GM12874 (cell line): Measurements from ENCODE around the gene BBX.

Experiments
- TF ChIP-seq, protein P1 (sequence below): IDR thresholded peaks from 2 replicates; pipeline ENCODE4 v1.5.1; 2011; ENCODE audit warnings: low read depth, mild to moderate bottlenecking, control low read depth, low read length, moderate library complexity; ENCODE audit not compliant: insufficient read depth

Gene BBX

GRCh38 chr3:107643038-107643883 is 120.5 kb downstream of the BBX start:
- TF ChIP-seq, protein P1, sequence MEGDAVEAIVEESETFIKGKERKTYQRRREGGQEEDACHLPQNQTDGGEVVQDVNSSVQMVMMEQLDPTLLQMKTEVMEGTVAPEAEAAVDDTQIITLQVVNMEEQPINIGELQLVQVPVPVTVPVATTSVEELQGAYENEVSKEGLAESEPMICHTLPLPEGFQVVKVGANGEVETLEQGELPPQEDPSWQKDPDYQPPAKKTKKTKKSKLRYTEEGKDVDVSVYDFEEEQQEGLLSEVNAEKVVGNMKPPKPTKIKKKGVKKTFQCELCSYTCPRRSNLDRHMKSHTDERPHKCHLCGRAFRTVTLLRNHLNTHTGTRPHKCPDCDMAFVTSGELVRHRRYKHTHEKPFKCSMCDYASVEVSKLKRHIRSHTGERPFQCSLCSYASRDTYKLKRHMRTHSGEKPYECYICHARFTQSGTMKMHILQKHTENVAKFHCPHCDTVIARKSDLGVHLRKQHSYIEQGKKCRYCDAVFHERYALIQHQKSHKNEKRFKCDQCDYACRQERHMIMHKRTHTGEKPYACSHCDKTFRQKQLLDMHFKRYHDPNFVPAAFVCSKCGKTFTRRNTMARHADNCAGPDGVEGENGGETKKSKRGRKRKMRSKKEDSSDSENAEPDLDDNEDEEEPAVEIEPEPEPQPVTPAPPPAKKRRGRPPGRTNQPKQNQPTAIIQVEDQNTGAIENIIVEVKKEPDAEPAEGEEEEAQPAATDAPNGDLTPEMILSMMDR = peak; percentile 28; the same call in 1 of the 2 replicates

- TF ChIP-seq, protein P1 = no peak
Observed at GRCh38 chr3:107644631-107645030, 121.9 kb downstream of the BBX start.

DNA sequence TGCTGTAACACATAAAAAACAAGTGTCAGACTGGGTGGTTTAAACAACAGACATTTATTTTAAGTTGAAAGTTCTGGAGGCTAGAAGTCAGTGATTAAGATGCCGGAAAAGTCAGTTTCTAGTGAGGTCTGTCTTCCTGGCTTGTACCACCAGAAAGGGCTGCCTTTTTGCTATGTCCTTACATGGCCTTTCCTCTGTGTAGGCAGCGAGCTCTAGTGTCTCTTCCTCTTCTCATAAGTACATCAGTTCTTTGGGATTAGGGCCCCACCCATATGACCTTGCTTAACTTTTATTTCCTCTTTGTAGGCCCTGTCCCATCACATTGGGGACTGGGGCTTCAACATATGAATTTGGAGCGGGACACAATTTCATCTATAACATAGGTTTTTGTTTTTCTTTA is 128.0 kb downstream of the BBX start:
- TF ChIP-seq, protein P1 = no peak

DNA sequence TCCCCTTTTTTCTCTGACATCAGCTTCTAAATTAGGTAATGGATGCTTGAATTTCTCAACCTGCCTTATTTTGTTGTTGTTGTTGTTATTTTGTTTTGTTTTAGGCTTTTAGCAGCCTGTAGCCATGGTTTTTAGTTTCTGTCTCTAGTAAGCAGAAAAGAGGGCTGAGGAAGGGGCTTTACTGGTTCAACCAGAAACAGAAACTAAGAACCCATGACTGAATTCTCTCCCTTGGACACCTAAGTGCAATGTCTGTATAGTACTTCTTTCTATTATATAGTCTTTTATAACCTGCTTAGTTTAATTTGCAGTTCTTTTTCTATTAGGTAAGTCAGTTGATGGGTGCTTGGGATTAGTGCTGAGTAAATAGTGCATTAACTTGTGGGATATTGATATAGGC is 129.0 kb downstream of the BBX start:
- TF ChIP-seq, protein P1 = no peak

DNA sequence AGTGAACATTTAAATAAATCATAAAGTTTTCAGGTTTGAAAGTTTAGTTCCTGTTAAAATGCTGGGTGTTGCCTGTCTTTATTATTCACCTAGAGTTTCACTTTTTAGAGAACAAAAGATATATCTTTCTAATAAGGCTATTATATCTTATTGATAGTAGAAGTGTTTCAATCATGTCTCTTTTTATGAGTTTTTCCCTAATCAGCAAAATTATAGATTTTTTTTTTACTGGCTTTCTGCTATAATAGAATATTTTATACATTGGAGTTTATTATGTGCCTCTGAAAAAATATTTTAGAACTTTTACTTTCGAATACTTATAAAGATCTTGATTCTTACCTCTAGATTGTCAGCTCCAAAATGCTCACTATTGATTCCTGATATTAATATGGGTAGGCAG is 131.5 kb downstream of the BBX start:
- TF ChIP-seq, protein P1 = no peak

DNA sequence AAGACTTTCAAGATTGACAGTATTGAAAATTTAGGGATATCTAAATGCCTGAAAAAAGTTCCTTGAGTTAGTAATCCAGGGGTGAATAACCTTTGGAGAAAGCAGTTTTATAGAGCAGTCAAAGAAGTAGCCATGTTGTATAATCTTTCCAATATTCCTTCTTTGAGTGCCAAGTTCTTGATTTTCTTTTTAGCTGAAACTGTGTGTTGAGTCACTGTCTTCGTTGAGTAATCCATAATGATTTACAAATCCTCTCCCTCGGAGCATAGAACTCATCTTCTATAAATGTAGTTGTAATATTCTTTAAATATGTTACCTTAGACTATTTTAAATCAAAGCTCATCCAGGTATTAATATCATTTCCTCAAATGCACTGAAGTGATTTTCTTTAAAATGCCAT is 135.2 kb downstream of the BBX start:
- TF ChIP-seq, protein P1 = no peak

DNA sequence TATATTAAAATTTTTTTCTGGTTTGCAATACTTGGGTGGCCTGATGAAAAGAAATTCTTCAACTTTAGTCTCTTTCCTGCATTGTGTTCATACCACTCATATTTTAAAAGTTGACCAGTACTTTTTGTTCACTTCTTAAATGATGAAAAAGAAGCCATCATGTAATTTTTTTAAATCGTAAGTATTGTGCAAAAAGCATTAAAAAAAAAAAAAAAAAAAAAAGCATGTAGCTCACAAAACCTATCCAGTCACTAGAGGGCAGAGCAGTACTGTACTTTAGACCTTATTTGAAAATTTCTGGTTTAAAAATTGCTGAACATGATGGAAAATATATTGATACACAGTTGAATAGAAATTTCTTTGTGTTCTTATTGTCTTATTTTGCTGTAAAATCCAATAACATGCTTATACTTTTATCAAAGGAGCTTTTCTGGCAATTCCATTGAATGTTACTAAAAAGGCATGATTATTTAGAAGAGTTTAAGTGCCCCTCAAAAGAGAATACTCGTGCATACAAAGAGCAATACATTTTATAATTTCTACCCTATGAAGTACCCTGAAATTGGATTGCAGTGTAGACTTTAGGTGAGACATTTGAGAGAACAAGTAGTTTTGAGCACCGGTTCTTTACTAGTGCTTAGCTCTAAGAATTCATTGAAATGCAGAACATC is 137.7 kb downstream of the BBX start:
- TF ChIP-seq, protein P1 = peak; percentile 26; the same call in 1 of the 2 replicates
